Stimulated activated CD4-positive, alpha-beta T cell treated with anti-CD3 and anti-CD28 coated beads, Interleukin-15, amount 100 ng/mL, for 24 hours (primary cell): ENCODE results near the gene TLR5.
A peak's percentile ranks its signal among the peaks of the same experiment; 100 is the strongest.

Experiments used
- DNase-seq: peaks from one replicate; pipeline ENCODE4 v3.0.0-alpha.2; 2020

TLR5 gene

DNA sequence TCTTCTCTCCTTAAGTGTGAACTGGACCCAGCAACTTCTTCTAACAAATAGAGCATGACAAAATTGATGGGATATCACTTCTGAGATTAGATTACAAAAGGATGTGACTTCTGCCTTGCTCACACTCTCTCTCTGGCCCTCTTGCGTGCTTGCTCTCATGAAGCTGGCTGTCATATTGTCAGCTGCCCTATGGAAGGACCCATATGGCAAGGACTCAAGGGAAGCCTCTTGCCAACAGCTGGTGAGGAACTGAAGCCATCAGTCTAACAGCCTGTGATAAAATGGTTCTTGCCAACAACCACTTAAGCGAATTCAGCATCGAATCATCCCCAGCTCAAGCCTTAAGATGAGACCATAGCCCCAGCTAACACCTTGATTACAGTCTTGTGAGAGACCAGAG is 4.8 kb upstream of the TLR5 start:
- DNase-seq, result no peak

DNA sequence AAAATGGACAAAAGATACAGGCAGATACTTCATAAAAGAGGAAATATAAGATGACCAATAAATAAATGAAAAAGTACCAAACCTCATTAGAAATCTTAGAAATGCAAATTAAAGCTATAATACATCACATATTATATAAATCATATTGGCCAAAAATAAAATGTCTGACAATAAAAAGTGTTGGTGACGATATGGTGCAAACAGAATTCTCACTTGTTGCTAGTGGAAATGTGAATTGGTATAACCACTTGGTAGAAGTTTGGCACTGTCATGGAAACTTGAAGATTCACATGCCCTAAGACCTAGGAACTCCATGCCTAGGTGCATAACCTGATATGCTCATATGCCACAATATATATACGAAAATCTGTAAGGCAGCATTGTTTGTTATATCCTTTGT is 4.4 kb upstream of the TLR5 start:
- DNase-seq, result no peak

DNA sequence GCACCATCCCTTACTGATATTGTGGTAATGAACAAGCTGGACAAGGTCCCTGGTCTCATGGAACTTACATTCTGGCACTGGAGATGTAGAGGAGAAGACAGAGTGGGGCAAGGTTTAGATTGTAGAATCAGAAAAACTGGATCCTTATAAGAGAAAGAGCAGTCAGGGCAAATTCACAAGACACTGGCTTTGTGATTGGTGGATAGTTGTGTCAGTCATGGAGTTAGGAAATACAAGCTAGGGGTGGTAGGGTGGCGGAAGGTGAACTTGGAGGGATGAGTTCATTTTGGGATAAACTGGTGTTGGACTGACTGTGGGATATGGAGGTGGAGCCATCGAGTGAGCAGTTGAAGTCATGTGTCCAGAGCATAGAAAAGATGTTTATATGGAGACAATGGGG is 3.7 kb upstream of the TLR5 start:
- no peak for DNase-seq

DNA sequence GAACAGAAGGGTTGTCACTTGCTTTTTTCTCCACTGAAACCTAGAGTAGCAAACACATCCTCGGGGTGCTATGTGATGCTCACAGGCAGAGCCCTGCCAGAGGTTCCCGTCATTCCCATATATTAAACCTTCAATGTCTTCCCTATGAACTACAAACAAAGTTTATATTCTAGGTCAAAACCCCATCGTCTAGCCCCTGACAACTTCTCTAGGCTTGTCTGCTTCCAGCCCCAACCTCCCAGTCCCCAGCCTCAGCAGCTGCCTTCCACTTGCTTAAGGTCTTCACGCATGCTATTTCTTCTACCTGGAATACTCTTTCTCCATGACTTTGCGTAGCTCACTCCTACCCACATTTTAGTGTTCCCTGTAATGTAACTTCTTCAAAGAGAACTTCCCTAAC is 1.9 kb upstream of the TLR5 start:
- no peak for DNase-seq

DNA sequence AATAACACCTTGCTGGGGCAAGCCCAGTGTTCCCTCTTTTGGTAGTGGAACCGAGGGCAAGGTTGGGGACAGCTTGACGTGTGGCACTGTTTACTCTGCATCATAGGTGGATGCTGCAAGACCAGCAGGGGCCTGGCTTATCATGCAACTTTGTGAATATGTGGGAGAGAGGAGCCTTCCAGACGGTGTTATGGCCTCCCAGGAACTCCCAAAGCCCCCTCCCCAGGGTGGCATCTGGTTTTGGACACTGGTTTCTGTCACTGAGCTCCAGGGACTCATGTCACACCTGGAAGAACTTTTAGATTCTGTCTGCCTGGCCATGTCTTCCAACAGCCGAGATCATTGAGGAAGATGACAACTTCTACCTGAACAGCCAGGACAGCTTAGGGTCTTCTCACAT is 1.4 kb upstream of the TLR5 start:
- DNase-seq, result no peak

DNA sequence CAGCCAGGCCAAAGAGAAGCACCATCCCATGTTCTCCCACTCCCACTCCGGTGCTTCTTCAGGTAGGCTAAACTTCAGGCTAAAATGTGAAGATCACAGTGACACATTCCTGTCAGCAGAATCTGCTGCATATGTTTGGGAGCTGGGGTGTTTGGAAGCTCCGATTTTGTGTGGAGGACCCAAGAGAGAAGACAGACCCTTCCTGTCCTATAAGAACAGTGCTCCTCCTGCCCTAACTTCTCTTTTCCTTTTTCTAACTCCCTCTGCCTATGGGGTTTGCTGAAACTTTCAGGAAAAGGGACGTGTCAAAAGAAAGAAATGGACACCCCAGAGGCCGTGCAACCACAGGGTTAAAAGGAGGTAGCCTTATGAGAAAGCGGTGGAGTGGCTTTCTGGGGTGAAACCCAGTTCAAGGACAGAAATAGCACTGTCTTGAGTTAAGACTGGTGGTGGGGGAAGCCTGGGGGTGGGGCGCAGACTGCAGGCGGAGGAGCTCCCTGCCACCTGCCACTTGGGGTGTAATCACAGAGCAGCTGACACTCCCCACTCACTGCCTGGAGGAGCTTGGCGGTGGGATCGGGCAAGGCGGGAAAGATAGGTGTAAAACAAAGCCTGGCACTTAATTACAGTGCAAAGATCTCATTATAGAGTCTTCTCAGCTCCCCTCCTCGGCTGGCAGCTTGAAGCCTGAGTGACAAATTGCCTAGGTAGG is 645 bp upstream of the TLR5 start:
- DNase-seq, result peak; percentile 50

DNA sequence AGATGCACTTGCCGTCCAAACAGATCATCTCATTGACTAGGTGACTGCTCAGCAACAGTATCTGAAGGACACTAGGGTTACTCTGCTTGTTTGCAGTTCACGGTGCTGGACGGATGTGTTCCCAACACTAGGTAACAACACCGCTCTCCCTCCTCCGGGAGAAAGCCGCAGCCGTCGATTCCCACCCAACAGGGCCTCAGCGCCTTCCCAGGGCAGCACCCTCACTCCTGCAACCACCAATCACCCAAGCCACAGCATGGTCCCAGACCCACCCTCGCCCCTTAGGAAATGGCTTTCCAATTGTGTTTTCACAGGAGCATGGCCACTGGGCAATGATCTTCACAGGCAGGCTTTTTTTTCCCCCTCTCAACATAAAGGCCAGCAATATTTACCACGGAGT is 779 bp downstream of the TLR5 start:
- no peak for DNase-seq

DNA sequence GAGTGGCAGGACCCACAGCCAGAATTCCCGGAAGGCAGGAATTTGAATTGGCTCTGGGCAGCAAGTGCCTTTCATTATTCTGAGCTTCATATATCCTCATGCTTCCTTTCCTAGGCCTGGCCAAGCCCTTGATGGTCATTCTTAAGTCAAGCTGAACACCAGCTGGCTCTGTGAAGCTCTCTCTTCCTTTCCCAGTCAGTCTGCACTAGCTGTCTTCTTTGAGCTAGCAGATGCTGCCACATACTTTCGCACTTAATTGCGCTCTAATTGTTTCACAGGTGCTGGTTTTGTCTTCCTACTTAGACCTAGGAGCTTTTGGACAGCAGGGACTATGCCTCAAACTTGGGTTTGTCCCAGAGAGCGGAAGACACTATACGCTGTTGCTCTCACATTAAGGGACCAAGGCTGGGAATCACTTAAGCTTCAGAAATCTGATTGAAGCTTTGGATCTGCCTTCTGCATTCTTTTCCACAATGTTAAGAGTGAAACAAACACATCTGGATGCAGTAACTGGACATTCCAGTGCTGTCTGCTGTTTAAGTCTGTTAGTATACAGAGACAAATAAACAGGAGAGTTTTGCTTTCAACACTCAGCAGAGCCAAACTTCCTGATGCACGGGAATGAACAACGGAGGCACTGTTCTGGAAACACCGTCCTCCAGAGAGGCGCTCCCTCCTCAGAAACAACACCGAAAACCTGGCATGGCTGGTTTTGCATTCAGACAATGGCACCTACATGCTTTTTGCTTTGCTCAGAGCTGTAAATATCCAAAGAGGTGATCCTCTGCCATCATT is 2.2 kb downstream of the TLR5 start:
- no peak for DNase-seq

DNA sequence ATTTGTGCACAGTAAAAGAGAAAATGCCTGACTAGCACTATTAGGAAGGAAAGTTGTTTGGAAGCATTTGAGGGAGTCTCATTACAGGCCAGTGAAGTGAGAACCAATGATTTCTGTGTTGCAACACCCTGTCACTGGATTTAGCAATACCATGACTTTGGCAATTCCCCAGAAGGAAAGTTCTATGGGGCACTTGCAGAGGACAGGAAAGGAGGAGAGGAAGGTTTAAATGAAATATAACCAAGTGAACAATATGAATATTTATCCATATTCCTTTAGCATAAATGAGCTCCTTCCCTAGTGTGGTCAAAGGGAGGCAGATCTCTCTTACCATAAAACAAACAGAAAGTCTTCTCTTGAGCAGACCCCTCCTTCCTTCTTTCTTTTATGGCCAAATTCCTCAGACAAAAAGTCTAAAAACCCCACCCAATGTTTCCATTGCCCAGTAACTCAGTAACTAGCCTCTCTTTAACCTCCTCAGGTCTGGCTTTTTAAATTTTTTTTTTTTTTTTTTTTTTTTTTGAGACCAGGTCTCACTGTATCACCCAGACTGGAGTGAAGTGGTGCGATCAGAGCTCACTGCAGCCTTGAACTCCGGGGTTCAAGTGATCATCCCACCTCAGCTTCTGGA is 5.5 kb downstream of the TLR5 start:
- DNase-seq, result no peak

DNA sequence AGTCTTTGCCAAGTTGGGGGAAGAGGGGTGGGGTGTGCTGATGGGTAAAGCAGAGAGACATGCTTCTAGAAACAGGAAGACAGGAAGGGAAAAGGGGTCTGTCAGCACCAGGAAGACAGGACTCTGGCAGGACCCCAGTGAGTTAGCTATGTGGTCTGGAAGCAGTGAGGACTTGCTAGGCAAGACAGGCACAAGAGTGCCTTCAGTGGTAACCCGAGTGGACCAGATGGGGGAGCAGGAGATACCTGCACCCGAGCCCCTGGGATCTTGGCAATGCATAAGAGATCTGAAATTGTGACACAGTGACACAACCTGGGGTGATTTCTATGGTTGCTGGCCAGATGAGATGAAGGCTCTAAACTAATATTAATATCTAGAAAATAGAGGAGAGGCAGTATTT is 7.0 kb downstream of the TLR5 start:
- no peak for DNase-seq

DNA sequence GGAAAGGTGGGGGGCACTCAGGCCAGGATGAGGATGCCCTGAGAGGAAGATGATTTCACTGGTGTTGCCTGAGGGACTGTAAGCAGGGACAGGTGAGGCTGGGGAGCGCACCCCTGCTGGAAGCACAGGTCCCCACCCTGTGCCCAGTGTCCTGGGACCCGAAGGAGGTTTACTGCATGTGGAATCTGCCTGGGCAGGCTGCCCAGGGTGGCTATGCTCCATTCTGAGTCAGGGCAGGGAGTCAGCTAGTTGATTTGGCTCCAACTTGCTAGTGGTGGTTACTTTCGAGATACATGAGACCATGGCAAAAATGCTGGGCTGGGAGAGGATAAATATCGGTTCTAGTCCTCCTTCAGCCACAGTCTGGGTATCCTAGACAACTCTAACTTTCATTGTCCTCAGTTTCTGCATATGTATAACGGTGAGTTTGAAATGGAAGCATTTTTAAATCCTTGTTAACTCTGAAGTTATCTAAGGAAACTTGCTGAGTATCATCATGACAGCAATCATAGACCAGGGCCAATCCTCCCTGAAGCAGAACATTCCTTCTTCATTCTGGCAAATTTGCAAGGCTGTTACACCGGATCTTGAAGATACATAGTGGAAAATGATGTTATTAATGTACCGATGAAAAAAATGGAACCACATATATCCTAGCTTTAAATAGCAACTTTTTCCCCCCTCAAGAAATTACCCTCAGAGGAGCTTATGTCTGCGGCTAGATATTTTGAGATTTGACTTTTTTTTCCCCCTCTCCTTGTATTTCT is 7.7 kb downstream of the TLR5 start:
- no peak for DNase-seq

DNA sequence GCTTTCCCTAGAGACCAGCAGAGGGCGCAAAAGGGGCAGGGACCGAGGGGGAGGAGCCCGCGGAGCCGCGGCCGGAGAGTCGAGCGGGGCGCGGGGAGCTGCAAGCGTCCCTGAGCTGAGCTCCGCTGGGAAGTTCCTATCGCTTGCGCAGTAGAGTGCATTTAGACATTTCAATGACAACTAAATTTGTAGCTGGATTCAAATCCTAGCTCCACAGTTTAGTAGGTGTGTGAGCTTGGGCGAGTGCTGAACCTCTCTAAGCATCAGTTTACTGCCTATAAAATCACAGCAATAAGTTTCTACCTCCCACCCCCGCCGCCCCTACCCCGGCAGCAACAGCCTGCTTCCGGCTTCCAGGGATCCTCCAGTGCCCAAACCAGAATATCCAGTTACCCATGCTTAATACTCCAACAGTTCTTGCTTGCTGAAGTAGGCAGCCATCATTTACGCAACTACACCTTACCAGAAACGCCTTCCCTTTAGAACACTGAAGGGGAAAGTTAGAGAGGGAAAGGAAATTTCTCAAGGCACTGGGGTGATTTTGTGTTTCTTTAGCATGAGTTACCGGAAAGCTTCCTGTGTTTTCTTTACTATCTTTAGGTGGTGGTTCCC is 9.1 kb downstream of the TLR5 start:
- DNase-seq, result peak; percentile 85

DNA sequence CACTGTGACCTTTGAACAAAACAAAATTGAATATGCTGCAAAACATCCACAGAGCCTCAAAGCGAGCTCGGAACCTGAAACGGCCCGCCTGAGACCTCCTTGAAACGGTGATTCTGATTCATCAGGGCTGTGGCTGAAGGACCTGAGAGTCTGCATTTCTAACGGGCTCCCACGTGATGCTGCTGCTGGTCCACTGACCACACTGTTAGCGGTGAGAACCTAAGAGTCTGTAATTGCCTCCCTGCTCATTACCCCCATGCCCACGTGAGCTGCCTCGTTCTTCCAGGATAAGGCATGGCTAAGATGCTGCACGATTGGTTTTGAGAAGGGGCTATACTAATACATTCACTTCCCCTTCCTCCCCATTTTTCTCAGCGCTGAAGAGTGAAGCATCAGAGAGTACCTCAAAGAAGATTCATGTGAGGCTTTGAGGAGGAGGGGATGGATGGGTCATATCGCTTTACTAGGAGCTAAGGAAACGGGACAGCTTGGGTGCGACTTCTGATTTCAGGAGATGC is 9.7 kb downstream of the TLR5 start:
- peak; percentile 11 for DNase-seq

DNA sequence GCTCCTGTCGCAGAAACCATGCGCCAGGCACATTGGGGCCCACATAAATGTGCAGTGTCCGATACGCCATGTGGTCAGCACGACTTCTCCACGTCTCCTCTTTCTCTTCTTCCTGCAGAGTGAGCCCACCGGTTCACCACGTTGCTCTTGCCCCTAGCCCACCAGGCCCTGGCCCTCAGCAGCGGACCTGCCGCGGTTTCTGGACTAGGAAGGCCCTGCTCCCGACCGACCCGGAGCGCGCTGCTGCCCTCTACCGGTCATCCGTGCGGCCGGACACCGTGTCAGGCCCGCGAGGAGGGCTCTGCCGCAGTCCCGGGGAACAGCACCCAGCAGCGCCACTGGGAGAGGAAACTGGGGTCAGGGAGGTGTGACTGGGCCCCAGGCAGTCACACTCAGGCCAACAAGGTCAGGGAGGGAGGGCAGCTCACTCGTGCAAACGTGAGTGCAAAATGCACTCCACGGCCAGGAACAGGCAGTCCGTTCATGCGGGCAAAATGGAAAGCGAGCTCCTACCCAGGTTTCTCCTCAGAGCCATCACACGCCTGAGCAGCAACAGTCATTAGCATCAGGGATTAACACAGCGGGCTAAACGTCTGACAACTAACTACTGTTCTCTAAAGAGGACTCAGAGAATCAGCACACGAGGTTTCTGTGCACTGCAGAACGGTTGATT is 13.7 kb downstream of the TLR5 start:
- DNase-seq, result peak; percentile 80

DNA sequence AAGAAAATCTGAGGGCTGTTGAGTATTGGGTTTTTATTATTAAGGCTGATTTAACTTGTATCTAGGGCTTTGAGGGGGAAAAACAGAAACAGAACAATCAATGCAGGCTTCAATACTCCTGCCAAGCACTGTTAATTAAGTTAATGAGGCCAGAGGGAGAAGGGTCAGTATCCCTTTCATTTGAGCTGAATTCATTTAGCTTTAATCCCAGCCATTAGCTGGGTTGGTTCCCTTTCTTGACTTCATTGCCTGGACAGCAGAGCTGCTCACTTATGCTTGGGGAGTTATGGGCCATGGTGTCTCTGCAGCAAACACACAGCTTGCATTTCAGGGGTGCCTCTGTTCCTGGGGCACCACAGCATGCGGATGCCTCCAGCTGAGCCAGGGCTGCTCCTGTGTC is 16.3 kb downstream of the TLR5 start:
- no peak for DNase-seq

DNA sequence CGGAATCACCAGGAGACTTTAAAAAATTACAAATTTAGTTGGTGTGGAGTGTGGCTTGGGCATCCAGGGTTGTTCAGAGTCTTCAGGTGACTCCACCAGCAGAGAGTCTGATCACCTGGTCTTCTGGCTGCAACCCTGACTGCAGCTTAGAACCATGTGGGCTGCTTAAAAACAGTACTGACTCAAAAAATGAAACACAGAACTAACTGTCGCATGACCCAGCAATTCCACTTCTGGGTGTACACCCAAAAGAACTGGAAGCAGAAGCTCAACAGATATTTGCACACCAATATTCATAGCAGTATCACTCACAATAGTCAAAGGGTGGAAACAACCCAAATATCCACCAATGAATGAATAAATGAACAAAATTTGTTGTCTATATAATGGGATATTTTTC is 17.3 kb downstream of the TLR5 start:
- DNase-seq, result no peak

DNA sequence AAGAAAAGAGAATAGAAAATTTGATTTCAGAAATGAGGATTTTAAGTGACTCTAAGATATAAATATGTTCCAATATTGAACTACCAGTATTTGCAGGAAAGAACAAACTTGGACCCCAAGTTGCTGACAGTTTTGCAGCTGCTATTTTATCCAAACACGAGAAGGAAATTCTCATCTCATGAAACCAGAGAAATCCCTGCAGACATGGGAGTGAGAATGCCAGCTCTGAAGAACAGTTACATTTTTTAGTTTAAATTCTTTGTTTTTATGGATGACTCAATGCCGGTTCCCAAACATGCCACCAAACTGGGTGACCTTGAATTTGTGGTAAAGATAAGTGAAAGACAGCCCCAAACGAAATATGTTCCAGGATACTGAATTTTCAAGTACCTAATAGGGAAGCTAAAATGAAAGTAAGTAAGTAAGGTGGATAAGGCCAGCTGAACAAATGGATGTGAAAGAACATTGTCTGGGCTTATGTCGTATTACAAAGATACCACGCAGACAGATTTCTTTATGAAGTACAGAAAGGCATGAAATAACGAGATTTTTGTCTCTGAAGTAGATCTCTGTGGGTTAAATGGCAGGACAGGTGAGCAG is 19.9 kb downstream of the TLR5 start:
- DNase-seq, result no peak

DNA sequence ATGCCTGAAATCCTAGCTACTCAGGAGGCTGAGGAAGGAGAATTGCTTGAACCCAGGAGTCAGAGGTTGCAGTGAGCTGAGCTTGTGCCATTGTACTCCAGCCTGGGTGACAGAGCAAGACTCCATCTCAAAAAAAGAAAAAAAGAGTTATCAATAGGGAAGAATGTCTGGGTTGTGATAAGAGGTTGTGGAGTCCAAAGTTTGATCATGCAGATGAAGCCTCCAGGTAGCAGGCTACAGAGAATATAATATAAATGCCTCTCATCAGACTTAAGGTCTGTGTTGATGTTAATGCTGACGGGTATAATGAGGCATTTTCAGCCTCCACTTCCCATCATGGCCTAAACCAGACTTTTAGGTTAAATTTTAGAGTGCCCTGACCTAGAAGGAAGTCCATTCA is 24.6 kb downstream of the TLR5 start:
- DNase-seq, result no peak

DNA sequence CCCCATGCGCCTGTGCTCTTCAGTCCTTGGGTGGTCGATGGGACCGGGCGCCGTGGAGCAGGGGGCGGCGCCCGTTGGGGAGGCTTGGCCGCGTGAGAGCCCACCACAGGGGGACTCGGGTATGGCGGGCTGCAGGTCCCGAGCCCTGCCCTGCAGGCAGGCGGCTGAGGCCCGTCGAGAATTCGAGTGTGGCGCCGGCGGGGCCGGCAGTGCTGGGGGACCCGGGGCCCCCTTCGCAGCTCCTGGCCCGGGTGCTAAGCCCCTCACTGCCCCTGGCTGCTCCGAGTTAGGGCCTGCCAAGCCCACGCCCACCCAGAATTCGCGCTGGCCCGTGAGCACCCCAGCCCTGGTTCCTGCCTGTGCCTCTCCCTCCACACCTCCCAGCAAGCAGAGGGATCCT is 26.1 kb downstream of the TLR5 start:
- DNase-seq, result no peak

DNA sequence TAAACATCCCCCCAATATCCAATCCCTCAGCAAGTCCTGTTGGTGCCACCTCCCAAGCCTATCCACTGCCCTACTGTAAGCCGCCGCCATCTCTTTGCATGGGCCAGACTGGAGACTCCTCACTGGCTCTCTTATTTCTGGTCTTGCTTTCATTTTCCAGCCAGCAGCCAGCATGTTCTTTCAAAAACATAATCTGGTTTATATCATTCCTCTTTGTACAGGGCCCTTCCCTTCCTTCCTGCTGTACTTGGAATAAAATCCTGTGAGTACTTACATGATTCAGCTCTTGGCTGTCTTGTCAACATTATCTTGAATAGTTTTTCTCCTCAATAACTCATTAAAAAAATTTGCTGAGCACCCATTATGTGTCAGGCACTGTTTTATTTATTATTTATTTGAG is 28.2 kb downstream of the TLR5 start:
- no peak for DNase-seq

DNA sequence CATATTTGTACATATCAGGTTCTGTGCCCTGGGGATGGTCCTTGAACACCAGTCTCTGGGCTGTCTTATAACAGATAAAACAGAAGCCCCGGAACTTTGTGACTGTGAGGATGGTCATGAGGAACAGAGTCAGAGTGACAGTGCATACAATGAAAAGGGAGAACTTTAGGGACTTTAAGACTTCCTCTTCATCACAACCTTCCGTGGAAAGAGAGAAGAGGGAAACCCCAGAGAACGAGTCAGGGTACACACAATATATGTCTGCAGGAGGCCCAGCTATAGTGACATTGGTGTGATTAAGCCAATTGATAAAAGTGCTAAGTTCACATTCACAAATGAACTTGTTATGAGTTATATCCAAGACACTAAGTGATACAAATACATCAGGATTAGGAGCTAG is 32.1 kb downstream of the TLR5 start:
- no peak for DNase-seq

DNA sequence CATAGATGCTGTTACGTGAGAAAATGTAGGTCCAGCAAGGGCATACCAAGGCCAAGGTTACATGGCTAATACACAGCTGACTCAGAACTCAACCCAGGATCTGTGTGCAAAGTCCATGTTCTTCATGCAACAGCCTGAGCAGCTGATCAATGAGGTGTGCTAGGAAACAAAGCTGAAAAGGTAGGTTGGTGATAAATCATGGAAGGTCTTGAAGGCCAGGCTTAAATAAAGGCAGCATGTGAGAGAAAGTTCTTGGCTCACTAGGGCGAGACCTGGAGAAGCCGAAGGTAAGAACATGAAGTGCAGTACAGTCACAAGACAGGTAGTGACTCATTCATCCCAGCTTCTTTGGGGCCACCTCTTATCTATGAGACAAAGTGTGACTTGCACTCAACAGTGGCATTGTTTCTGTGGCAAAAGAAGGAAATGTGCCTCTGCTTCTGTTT is 33.4 kb downstream of the TLR5 start:
- peak; percentile 24 for DNase-seq
